ENCODE measurements around the gene EXPH5.
"Not testable (repeated sequence)": the region's sequence is repeated elsewhere in the genome, so short reads cannot be mapped to it uniquely, and the experiment has no call there.

GRCh38 chr11:108641752-108642151, 48.2 kb upstream of the EXPH5 start:
- TF ChIP-seq SP1 (IDR thresholded peaks at IDR 0.05; ENCODE audit: low read depth); POLR2A (IDR thresholded peaks at IDR 0.05; ENCODE audit: borderline replicate concordance, extremely low read depth, insufficient read depth, insufficient read length); CEBPB (IDR thresholded peaks at IDR 0.05; ENCODE audit: low read depth); MAX (IDR thresholded peaks at IDR 0.05); CTCF (IDR thresholded peaks at IDR 0.05 in 2 of 3, conservative IDR thresholded peaks at IDR 0.05 in 1 of 3; ENCODE audit: borderline replicate concordance in 1 of 3, insufficient read depth in 1 of 3, low read depth in 2 of 3, low read length in 2 of 3); POLR2AphosphoS5 (IDR thresholded peaks at IDR 0.05; ENCODE audit: low read depth, low read length): not testable (repeated sequence)

Data from HCT116 (cell line).